OCI-LY7 (cell line): Measurements from ENCODE around the gene ARHGEF19. TPM values are rescaled to one million over a fixed set of nuclear protein-coding genes. Genes with fewer than 3 reads are reported as not detected.
A peak's percentile ranks its signal among the peaks of the same experiment; 100 is the strongest.

ENCODE experiments used
- BruUV-seq: library from RNA; stranded (reverse); fragments of 400-500 nt; replicated peaks from 2 replicates; lab custom pipeline; 2021; lab: Mats Ljungman, UMichigan
- CTCF ChIA-PET: fragments of 300-600 bp; sonication (Branson Sonifier 250); formaldehyde crosslinking; loops from one replicate; lab custom pipeline; 2022; ENCODE audit warnings: antibody characterized with exemption; ENCODE audit not compliant: unreplicated experiment; lab: Charles Lee
- POLR2A ChIA-PET: fragments of 300-600 bp; sonication (Branson Sonifier 250); formaldehyde crosslinking; loops from one replicate; lab custom pipeline; 2022; ENCODE audit warnings: antibody characterized with exemption; lab: Charles Lee
- DNase-seq: peaks from one replicate; pipeline ENCODE4 v3.0.0-alpha.2; 2015; ENCODE audit warnings: low spot score
- H2AFZ ChIP-seq: fragments of 200-600 bp; sonication (generic), shearing (Covaris generic); 2 replicates; pipeline ENCODE4 v1.6.1; 2014; ENCODE audit warnings: mild to moderate bottlenecking, antibody characterized with exemption, low read length, moderate library complexity
- H3K27ac ChIP-seq: fragments of 200-600 bp; sonication (generic); 2 replicates; pipeline ENCODE4 v1.5.1; 2014; ENCODE audit warnings: mixed run types, low read depth, mild to moderate bottlenecking, moderate library complexity, low read length, inconsistent platforms; ENCODE audit not compliant: poor library complexity, severe bottlenecking
- H3K36me3 ChIP-seq: fragments of 200-600 bp; sonication (generic); 2 replicates; pipeline ENCODE4 v1.6.1; 2014; ENCODE audit warnings: mild to moderate bottlenecking, antibody characterized with exemption, low read length, moderate library complexity, mixed read lengths; ENCODE audit not compliant: insufficient read depth
- H3K4me1 ChIP-seq: fragments of 200-600 bp; sonication (generic); 2 replicates; pipeline ENCODE4 v1.5.1; 2014; ENCODE audit warnings: mild to moderate bottlenecking, low read length; ENCODE audit not compliant: insufficient read depth, poor library complexity, severe bottlenecking
- H3K4me2 ChIP-seq: fragments of 200-600 bp; sonication (generic); 2 replicates; pipeline ENCODE4 v1.6.1; 2014; ENCODE audit warnings: mild to moderate bottlenecking, low read length
- H3K4me3 ChIP-seq: fragments of 200-600 bp; sonication (generic); 2 replicates; pipeline ENCODE4 v1.5.1; 2014; ENCODE audit warnings: mild to moderate bottlenecking, low read depth, low read length; ENCODE audit not compliant: poor library complexity, severe bottlenecking
- H3K79me2 ChIP-seq: fragments of 200-600 bp; sonication (generic); 2 replicates; pipeline ENCODE4 v1.6.1; 2016; ENCODE audit warnings: low read depth, mild to moderate bottlenecking, low read length, moderate library complexity, mixed read lengths; ENCODE audit not compliant: insufficient read depth
- H3K9me2 ChIP-seq: fragments of 200-600 bp; sonication (generic); 2 replicates; pipeline ENCODE4 v1.6.1; 2016; ENCODE audit warnings: mild to moderate bottlenecking, low read length, mixed read lengths; ENCODE audit not compliant: insufficient read depth
- H3K9me3 ChIP-seq: fragments of 200-600 bp; sonication (generic); 2 replicates; pipeline ENCODE4 v1.6.1; 2014; ENCODE audit warnings: mild to moderate bottlenecking, mixed run types, low read length, mixed read lengths
- H4K20me1 ChIP-seq: fragments of 200-600 bp; sonication (generic); 2 replicates; pipeline ENCODE4 v1.6.1; 2014; ENCODE audit warnings: mild to moderate bottlenecking, antibody characterized with exemption, low read length, moderate library complexity, mixed read lengths; ENCODE audit not compliant: insufficient read depth
- EZH2phosphoT487 ChIP-seq: fragments of 200-600 bp; sonication (generic); IDR thresholded peaks from 2 replicates; pipeline ENCODE4 v1.6.1; 2018; ENCODE audit warnings: low read depth, borderline replicate concordance, mild to moderate bottlenecking, mixed run types, antibody characterized with exemption, low read length, moderate library complexity, mixed read lengths
- intact Hi-C: fragments of 100-400 bp; cut with micrococcal nuclease; formaldehyde crosslinking; loops from one replicate; pipeline ENCODE4 v1.10.0; 2022; ENCODE audit not compliant: unreplicated experiment
- total RNA-seq, 2 experiments: library from RNA; depleted of rRNA in 1 of 2; stranded (reverse); fragments of >200 nt in 1 of 2; shearing (Covaris generic) in 1 of 2; gene quantifications; 2 replicates each; pipeline ENCODE4 v1.2.3, GENCODE V29; 2014 to 2022
- TF ChIP-seq, protein P1 (sequence below): fragments of 200-600 bp; sonication (generic); conservative IDR thresholded peaks from 2 replicates; pipeline ENCODE4 v1.5.1; 2014; ENCODE audit warnings: mild to moderate bottlenecking, antibody characterized with exemption, low read length, moderate library complexity, mixed read lengths

Gene ARHGEF19
- total RNA-seq, 2 experiments from 2014 or later = 2.7 to 6.2 TPM

DNA sequence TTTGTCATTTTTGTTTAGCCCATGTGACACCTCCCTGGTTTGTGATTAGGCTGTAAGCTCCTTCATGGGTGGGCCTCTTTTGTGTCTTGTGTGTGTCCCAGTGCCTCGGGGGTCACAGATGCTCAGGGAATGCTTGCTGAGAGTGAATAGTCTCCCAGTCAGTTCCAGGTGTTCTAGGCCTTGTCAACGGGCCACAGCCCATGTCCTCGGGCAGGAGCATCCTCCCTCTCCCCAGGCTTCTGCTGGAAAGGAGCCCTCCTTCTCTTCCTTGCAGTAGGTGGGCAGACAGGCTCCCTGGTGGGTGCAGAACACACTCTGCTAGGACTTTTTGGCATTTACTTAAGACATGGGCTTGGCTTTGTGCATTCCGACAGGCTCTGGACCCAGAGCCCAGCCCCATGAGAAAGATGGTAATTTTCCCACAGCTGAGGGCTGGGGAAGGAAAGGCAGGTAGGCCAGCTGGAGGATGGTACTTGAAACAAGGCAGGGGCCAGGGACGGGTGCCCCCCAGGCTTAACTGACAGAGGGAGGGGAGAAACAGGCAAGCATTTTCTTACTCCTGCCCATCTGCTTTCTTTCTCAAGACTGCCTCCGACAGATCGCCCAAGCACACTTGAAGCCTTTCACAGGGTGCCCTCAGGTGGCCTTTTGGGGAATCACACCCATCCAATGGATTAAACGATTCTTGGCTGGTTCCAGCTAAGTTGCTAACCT lies 31.6 kb upstream of the ARHGEF19 start:
- TF ChIP-seq EZH2phosphoT487 = no peak
- TF ChIP-seq, protein P1, sequence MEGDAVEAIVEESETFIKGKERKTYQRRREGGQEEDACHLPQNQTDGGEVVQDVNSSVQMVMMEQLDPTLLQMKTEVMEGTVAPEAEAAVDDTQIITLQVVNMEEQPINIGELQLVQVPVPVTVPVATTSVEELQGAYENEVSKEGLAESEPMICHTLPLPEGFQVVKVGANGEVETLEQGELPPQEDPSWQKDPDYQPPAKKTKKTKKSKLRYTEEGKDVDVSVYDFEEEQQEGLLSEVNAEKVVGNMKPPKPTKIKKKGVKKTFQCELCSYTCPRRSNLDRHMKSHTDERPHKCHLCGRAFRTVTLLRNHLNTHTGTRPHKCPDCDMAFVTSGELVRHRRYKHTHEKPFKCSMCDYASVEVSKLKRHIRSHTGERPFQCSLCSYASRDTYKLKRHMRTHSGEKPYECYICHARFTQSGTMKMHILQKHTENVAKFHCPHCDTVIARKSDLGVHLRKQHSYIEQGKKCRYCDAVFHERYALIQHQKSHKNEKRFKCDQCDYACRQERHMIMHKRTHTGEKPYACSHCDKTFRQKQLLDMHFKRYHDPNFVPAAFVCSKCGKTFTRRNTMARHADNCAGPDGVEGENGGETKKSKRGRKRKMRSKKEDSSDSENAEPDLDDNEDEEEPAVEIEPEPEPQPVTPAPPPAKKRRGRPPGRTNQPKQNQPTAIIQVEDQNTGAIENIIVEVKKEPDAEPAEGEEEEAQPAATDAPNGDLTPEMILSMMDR = peak; percentile 91
- Histone ChIP-seq H3K4me1 (peaks cover 10% of the 10 kb centered on the region), H3K27ac (no peak overlapping the region), H3K4me2 (no peak overlapping the region), H3K4me3 (no peak overlapping the region), H3K9me2 (no peaks in the 10 kb centered on the region), H3K36me3 (peaks cover 4% of the 10 kb centered on the region; the same call in 1 of the 2 replicates), H3K79me2 (no peaks in the 10 kb centered on the region), H2AFZ (no peak overlapping the region), H3K9me3 (no peaks in the 10 kb centered on the region), H4K20me1 (no peaks in the 10 kb centered on the region)
- DNase-seq = peak; percentile 84
- BruUV-seq = no TSS peak
- ChIA-PET POLR2A (no interaction called here), CTCF (no interaction called here)
- intact Hi-C loops = loop anchor here (1.0 to 2.0 kb wide), 3 partner anchors 37 to 165 kb away; no protein-coding TSS in a partner anchor

DNA sequence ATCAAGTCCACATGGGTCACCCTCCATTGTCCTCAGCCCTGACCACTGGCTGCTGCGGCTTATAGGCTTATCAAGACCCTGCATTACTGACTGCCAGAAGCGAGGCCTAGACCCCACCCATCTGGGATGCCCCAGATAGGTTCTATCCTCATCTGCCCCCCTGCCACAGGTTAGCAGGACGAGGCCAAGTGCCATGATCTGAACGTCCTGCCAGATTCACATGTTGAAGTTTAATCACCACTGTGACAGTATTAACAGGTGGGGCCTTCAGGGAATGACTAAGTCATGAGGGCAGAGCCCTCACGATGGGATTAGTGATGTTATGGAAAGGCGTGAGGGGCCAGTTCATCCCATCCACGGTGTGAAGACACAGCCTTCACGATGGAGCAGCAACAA lies 30.8 kb upstream of the ARHGEF19 start:
- no peaks in the 10 kb centered on the region for H3K9me2 ChIP-seq
- no peaks in the 10 kb centered on the region for H3K9me3 ChIP-seq
- H4K20me1 ChIP-seq = no peaks in the 10 kb centered on the region
- peaks cover under 1% of the 10 kb centered on the region for H3K4me1 ChIP-seq
- no peak overlapping the region for H2AFZ ChIP-seq
- DNase-seq = no peak
- TF ChIP-seq, protein P1 = no peak
- TF ChIP-seq EZH2phosphoT487 = no peak
- no TSS peak for BruUV-seq
- H3K79me2 ChIP-seq = no peaks in the 10 kb centered on the region
- intact Hi-C loops = no loop called here
- peaks cover 4% of the 10 kb centered on the region; the same call in 1 of the 2 replicates for H3K36me3 ChIP-seq
- no peak overlapping the region for H3K27ac ChIP-seq
- ChIA-PET CTCF (no interaction called here), POLR2A (no interaction called here)
- no peak overlapping the region for H3K4me3 ChIP-seq
- H3K4me2 ChIP-seq = no peak overlapping the region

DNA sequence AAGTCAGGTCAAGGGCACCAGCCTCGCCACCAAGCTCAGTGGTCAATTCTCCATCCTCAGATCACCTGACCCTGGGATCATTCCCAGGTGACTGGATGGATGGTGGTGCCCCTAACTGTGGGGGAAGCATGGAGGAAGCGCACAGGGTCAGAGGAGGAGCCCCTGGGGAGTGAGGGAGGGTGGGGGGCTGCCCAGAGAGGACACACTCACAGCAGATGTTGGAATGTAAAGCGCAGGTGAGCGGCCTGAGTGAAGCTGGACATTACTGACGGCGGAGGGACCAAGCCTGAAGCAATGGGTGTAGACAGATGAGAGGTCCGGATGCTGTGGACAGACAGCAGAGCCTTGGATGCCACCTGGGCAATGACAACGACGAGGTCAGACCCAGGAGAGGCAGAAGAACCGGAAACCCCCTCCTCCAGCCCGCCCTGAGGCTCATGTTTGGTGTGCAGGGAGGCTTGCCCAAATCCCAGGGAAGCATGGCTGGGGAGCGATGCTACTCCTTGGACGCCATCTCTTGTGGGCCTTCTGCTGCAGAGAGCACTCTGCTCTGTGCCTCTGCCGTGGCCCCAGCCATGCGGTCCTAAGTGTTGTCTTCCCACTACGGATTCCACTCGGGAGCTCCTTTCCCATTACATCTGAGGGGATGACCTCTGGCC lies 30.2 kb upstream of the ARHGEF19 start:
- H3K9me2 ChIP-seq = no peaks in the 10 kb centered on the region
- H3K36me3 ChIP-seq = peaks cover 4% of the 10 kb centered on the region; the same call in 1 of the 2 replicates
- H3K9me3 ChIP-seq = no peaks in the 10 kb centered on the region
- H3K4me3 ChIP-seq = no peak overlapping the region
- TF ChIP-seq, protein P1 = no peak
- no peak for TF ChIP-seq EZH2phosphoT487
- H2AFZ ChIP-seq = no peak overlapping the region
- no peaks in the 10 kb centered on the region for H4K20me1 ChIP-seq
- H3K27ac ChIP-seq = no peak overlapping the region
- DNase-seq = no peak
- peaks cover 3% of the 10 kb centered on the region for H3K4me1 ChIP-seq
- ChIA-PET POLR2A (no interaction called here), CTCF (no interaction called here)
- intact Hi-C loops = no loop called here
- BruUV-seq = no TSS peak
- no peak overlapping the region for H3K4me2 ChIP-seq
- no peaks in the 10 kb centered on the region for H3K79me2 ChIP-seq
